Sigmoid colon (tissue), 3 donors: Measurements from ENCODE around the gene ZNF408.

Experiments used
- POLR2A ChIP-seq, 2 donors: fragments of 450-650 bp; IDR thresholded peaks; one replicate each; pipeline ENCODE4 v1.6.1; 2016; ENCODE audit warnings: antibody characterized with exemption in 2 of 2, mild to moderate bottlenecking in 2 of 2, moderate library complexity in 2 of 2
- TF ChIP-seq, protein P1 (sequence below), 4 experiments: fragments of 450-650 bp in 3 of 4; fragments of 200-600 bp in 1 of 4; IDR thresholded peaks; one replicate each; pipeline ENCODE4 v1.5.1; 2016 to 2019; ENCODE audit warnings: antibody characterized with exemption in 4 of 4, mild to moderate bottlenecking in 3 of 4, moderate library complexity in 2 of 4

DNA sequence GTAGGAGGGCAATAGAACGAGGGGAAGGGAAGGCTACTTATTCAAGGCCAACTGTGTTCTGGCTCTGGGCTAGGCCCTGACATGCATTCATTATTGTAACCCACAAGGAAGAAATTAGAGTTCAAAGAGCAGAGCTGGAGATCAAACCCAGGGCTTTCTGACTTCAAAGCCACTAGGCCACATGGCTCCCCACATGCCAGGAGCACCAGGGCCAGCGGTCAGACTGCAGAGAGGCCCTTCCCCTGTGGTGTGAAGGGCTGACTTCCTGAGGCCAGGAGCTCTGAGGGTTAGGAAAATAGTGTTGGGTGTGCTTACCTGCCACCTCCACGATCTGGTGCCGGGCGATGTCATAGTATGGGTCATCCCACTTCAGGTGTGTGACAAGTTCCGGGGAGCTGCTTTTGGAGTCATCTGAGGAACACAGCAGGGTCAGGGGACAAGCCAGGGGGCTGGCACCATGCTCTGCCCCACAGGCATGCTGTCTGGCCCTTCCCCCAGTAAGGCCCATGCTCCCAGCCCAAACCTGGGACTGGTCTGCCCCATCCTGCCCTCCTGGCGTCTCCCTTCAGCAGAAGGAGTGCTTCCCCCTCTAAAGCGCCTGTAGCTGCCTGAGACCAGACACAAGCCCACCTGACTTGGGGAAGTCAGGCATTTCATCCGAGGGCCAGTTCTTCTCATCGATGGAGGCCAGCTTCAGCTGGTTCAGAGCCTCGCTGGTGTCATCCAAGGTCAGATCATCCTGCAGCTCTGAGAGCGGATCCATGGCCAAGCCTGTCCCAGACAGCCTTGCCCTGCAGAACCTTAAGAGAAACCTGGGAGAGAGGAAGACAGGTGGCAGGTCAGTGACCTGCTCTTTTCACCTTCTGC is 5.3 kb upstream of the ZNF408 start:
- TF ChIP-seq, protein P1, sequence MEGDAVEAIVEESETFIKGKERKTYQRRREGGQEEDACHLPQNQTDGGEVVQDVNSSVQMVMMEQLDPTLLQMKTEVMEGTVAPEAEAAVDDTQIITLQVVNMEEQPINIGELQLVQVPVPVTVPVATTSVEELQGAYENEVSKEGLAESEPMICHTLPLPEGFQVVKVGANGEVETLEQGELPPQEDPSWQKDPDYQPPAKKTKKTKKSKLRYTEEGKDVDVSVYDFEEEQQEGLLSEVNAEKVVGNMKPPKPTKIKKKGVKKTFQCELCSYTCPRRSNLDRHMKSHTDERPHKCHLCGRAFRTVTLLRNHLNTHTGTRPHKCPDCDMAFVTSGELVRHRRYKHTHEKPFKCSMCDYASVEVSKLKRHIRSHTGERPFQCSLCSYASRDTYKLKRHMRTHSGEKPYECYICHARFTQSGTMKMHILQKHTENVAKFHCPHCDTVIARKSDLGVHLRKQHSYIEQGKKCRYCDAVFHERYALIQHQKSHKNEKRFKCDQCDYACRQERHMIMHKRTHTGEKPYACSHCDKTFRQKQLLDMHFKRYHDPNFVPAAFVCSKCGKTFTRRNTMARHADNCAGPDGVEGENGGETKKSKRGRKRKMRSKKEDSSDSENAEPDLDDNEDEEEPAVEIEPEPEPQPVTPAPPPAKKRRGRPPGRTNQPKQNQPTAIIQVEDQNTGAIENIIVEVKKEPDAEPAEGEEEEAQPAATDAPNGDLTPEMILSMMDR (IDR thresholded peaks at IDR 0.05): no peak
- TF ChIP-seq POLR2A (IDR thresholded peaks at IDR 0.05): no peak
